ENCODE data around the gene PRX. TPM values are rescaled to one million over a fixed set of nuclear protein-coding genes. Genes with fewer than 3 reads are reported as not detected.

Gene PRX
- total and polyA plus RNA-seq, 9 of the 15 experiments (the other 6 are each of a cell fraction or from before 2014, with no cell fraction given), result 0.65 to 3.5 (median 1.7) TPM; not detected in 2

DNA sequence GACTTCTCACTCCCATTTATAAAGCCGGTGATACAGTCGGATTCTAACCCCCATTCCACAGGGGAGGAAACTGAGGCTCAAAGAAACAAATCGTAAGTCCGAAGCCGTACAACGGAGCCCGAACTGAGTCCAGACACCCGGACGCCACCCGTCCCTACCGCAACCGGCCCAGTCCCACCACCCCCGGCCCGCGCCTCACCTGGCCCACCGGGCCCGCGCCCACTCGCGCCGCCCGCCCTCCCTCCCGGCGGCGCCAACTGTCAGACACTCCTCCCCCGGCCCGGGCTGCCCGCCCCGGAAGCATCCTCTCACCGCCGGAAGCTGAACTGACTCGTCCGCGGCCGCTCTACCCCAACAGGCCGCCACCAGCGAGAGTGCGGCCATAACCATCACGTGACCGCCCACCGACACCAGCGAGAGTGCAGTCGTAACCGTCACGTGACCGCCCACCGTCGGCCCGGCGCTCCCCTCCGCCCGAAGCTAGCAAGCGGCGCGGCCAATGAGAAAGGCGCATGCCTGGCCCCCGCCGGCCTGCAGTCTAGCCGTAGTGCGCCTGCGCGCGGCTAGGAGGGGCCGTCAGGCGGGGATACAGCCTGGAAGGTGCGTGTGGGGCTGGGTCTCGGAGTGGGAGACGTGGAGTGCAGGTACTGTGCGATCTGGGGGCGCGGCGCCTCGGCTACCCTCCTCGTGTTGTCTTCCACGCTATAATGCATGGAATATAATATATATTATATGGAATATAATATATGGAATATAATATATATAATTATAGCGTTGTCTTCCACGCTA is 64.9 kb downstream of the PRX start, which contains the start of the genes C19orf47 and PLD3 (continued):
- TF ChIP-seq, protein P1, sequence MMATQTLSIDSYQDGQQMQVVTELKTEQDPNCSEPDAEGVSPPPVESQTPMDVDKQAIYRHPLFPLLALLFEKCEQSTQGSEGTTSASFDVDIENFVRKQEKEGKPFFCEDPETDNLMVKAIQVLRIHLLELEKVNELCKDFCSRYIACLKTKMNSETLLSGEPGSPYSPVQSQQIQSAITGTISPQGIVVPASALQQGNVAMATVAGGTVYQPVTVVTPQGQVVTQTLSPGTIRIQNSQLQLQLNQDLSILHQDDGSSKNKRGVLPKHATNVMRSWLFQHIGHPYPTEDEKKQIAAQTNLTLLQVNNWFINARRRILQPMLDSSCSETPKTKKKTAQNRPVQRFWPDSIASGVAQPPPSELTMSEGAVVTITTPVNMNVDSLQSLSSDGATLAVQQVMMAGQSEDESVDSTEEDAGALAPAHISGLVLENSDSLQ (IDR thresholded peaks at IDR 0.05), result peak; percentile 65
- TF ChIP-seq NR2C1 (IDR thresholded peaks at IDR 0.05), result peak; percentile 96
- peak; percentile 98 for TF ChIP-seq NR2C1 (tag; IDR thresholded peaks at IDR 0.05)
- no peak for TF ChIP-seq TCFL5 (CRISPR knock-in tag; conservative IDR thresholded peaks at IDR 0.05)
- TF ChIP-seq CXXC5 (CRISPR knock-in tag; IDR thresholded peaks at IDR 0.05), result peak; percentile 97
- TF ChIP-seq CAMTA2 (CRISPR knock-in tag; conservative IDR thresholded peaks at IDR 0.05), result no peak
- TF ChIP-seq U2AF2 (optimal IDR thresholded peaks at IDR 0.05; ENCODE audit: low read depth, low read length), result no peak
- TF ChIP-seq YY1 (IDR thresholded peaks at IDR 0.05; ENCODE audit: borderline replicate concordance in 1 of 3, control insufficient read depth in 1 of 3, extremely low read depth in 1 of 3, insufficient read depth in 3 of 3, insufficient read length in 1 of 3, insufficient replicate concordance in 2 of 3, low read depth in 1 of 3, low read length in 2 of 3), result peak; percentile 55 to 93 (median 92)
- peak; percentile 89 for TF ChIP-seq SMAD4 (CRISPR knock-in tag; conservative IDR thresholded peaks at IDR 0.05)
- TF ChIP-seq, protein P2, sequence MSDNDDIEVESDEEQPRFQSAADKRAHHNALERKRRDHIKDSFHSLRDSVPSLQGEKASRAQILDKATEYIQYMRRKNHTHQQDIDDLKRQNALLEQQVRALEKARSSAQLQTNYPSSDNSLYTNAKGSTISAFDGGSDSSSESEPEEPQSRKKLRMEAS (CRISPR knock-in tag; IDR thresholded peaks at IDR 0.05), result peak; percentile 95
- TF ChIP-seq, protein P3, sequence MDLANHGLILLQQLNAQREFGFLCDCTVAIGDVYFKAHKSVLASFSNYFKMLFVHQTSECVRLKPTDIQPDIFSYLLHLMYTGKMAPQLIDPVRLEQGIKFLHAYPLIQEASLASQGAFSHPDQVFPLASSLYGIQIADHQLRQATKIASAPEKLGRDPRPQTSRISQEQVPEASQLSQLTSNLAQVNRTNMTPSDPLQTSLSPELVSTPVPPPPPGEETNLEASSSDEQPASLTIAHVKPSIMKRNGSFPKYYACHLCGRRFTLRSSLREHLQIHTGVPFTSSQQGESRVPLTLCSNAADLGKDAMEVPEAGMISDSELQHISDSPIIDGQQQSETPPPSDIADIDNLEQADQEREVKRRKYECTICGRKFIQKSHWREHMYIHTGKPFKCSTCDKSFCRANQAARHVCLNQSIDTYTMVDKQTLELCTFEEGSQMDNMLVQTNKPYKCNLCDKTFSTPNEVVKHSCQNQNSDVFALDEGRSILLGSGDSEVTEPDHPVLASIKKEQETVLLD (IDR thresholded peaks at IDR 0.05), result peak; percentile 94
- TF ChIP-seq RCOR1 (IDR thresholded peaks at IDR 0.05; ENCODE audit: borderline replicate concordance in 1 of 2, low read depth in 2 of 2, low read length in 2 of 2), result peak in 1 of 2 experiments; percentile 73; a peak in 1 of 4 replicates
- TF ChIP-seq, protein P4, sequence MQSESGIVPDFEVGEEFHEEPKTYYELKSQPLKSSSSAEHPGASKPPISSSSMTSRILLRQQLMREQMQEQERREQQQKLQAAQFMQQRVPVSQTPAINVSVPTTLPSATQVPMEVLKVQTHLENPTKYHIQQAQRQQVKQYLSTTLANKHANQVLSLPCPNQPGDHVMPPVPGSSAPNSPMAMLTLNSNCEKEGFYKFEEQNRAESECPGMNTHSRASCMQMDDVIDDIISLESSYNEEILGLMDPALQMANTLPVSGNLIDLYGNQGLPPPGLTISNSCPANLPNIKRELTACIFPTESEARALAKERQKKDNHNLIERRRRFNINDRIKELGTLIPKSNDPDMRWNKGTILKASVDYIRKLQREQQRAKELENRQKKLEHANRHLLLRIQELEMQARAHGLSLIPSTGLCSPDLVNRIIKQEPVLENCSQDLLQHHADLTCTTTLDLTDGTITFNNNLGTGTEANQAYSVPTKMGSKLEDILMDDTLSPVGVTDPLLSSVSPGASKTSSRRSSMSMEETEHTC (IDR thresholded peaks at IDR 0.05), result peak; percentile 95
- TF ChIP-seq POLR2G (IDR thresholded peaks at IDR 0.05; ENCODE audit: low read depth, low read length), result peak; percentile 91
- TF ChIP-seq ZBTB1 (CRISPR knock-in tag; IDR thresholded peaks at IDR 0.05; ENCODE audit: borderline replicate concordance, low read depth), result peak; percentile 76; the same call in 1 of the 2 replicates
- TF ChIP-seq, protein P5, sequence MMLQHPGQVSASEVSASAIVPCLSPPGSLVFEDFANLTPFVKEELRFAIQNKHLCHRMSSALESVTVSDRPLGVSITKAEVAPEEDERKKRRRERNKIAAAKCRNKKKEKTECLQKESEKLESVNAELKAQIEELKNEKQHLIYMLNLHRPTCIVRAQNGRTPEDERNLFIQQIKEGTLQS (IDR thresholded peaks at IDR 0.05), result peak; percentile 67
- TF ChIP-seq, protein P5 (CRISPR knock-in tag; conservative IDR thresholded peaks at IDR 0.05), result 0 out of 2 replicates have a peak, but pooled peaks have one; percentile 19
- peak; percentile 97 to 98 for TF ChIP-seq NRF1 (conservative IDR thresholded peaks at IDR 0.05 in 1 of 2, IDR thresholded peaks at IDR 0.05 in 1 of 2)
- TF ChIP-seq ZNF316 (IDR thresholded peaks at IDR 0.05), result peak; percentile 70
- TF ChIP-seq, protein P6, sequence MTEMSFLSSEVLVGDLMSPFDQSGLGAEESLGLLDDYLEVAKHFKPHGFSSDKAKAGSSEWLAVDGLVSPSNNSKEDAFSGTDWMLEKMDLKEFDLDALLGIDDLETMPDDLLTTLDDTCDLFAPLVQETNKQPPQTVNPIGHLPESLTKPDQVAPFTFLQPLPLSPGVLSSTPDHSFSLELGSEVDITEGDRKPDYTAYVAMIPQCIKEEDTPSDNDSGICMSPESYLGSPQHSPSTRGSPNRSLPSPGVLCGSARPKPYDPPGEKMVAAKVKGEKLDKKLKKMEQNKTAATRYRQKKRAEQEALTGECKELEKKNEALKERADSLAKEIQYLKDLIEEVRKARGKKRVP (CRISPR knock-in tag; IDR thresholded peaks at IDR 0.05), result peak; percentile 7; the same call in 1 of the 2 replicates
- 0 out of 2 replicates have a peak, but pooled peaks have one; percentile 2 for TF ChIP-seq TCF7L2 (IDR thresholded peaks at IDR 0.05; ENCODE audit: low read depth, low read length)
